Lower lobe of right lung (tissue), 2 donors: ENCODE measurements around the gene FAM53B. TPM values are rescaled to one million over a fixed set of nuclear protein-coding genes. Genes with fewer than 3 reads are reported as not detected.

ENCODE experiments used
- ATAC-seq, 2 donors: fragments of 200-7000 bp; cut with Tn5 transposase; one replicate each; pipeline ENCODE4 v1.9.1; 2020 to 2022; ENCODE audit warnings: mild to moderate bottlenecking in 2 of 2, moderate library complexity in 2 of 2
- DNase-seq: peaks from one replicate; pipeline ENCODE4 v3.0.0-alpha.2; 2020
- H3K27ac ChIP-seq: fragments of 200-600 bp; one replicate; pipeline ENCODE4 v1.8.0; 2022
- H3K27me3 ChIP-seq: fragments of 200-600 bp; one replicate; pipeline ENCODE4 v1.8.0; 2022; ENCODE audit warnings: low read depth
- H3K36me3 ChIP-seq: fragments of 200-600 bp; one replicate; pipeline ENCODE4 v1.8.0; 2022; ENCODE audit warnings: mild to moderate bottlenecking
- H3K4me1 ChIP-seq: fragments of 200-600 bp; one replicate; pipeline ENCODE4 v1.8.0; 2022
- H3K4me3 ChIP-seq: fragments of 200-600 bp; one replicate; pipeline ENCODE4 v1.8.0; 2022; ENCODE audit warnings: mild to moderate bottlenecking
- H3K9me3 ChIP-seq: fragments of 200-600 bp; one replicate; pipeline ENCODE4 v1.8.0; 2022
- CTCF ChIP-seq: fragments of 200-600 bp; IDR thresholded peaks from one replicate; pipeline ENCODE4 v1.8.0; 2022; ENCODE audit warnings: antibody characterized with exemption, mild to moderate bottlenecking
- intact Hi-C: fragments of 100-400 bp; cut with DNase I; formaldehyde crosslinking; loops from one replicate; pipeline ENCODE4 v1.11.0; 2022
- total RNA-seq: library from RNA; stranded (reverse); fragmentation: NEBNext Ultra II Directional; extraction: Animal tissue kit (Norgen Biotek cat#: 25700); gene quantifications from one replicate; pipeline ENCODE4 v1.2.1, GENCODE V29; 2021
- donor health status: DM: no; HTN: yes; CAD: no; lungs with severe emphysema.

The FAM53B gene
- total RNA-seq, 1 donor from 2014 or later = 40.7 TPM

DNA sequence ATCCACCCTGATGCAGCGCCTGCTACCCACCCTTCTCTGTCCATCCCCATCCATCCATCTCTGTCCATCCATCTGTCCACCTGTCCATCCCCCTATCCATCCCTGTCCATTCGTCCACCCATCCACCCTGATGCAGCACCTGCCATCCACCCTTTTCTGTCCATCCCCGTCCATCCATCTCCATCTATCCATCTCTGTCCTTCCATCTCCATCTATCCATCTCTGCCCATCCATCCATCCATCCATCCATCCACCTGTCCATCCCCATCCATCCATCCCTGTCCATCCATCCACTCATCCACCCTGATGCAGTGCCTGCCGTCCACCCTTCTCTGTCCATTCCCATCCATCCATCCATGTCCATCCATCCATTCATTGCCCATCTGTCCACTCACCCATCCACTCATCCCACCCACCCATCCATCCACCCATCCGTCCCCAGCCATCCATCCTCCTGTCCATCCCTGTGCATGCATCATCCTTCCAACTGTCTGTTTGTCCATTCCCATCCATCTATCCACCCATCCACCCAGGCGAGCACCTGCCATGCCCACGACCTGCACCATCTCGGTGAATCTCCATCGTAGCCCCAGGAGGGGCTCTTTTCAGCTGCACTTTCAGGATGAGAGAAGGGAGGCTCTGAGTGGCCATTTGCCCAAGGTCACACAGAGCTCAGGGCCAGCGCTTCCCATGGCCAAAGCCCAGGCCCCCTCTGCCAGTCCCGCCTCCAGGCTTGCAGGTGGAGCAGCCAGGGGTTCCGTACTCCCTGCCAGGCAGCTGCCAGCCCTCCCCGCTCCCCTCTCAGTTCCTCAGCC lies 145.2 kb downstream of the FAM53B start:
- Histone ChIP-seq H3K27me3 (no peaks in the 10 kb centered on the region), H3K27ac (no peak overlapping the region), H3K4me3 (no peak overlapping the region), H3K9me3 (no peaks in the 10 kb centered on the region), H3K4me1 (no peaks in the 10 kb centered on the region), H3K36me3 (no peaks in the 10 kb centered on the region)
- ATAC-seq (no peak), DNase-seq (no peak)
- intact Hi-C loops = no loop called here
- no peak for TF ChIP-seq CTCF

GRCh38 chr10:124598196-124598595 lies 146.0 kb downstream of the FAM53B start:
- no peaks in the 10 kb centered on the region for H3K27me3 ChIP-seq
- DNase-seq (no peak), ATAC-seq (no peak)
- intact Hi-C loops = no loop called here
- no peak overlapping the region for H3K4me3 ChIP-seq
- H3K9me3 ChIP-seq = no peaks in the 10 kb centered on the region
- H3K36me3 ChIP-seq = no peaks in the 10 kb centered on the region
- no peaks in the 10 kb centered on the region for H3K4me1 ChIP-seq
- TF ChIP-seq CTCF = no peak
- no peak overlapping the region for H3K27ac ChIP-seq

DNA sequence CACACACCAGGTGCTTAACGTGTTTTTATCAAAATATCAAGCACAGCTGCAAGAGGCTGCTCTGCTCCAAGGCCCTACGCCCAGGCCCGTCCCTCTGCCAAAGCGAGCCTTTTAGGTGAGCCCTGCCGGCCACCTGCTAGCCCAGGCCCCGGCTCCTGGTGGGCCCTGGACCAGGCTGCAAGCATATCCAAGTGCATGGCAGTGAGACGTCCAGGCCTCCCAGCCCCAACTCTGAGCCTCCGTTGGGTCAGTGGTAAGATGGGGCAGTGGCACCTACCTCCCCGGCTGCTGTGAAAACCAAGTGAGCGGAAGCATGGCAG lies 146.4 kb downstream of the FAM53B start:
- ATAC-seq = no peak
- Histone ChIP-seq H3K4me3 (no peak overlapping the region), H3K9me3 (no peaks in the 10 kb centered on the region), H3K27me3 (no peaks in the 10 kb centered on the region), H3K36me3 (no peaks in the 10 kb centered on the region), H3K27ac (no peak overlapping the region), H3K4me1 (no peaks in the 10 kb centered on the region)
- intact Hi-C loops = no loop called here
- DNase-seq = no peak
- TF ChIP-seq CTCF = no peak

DNA sequence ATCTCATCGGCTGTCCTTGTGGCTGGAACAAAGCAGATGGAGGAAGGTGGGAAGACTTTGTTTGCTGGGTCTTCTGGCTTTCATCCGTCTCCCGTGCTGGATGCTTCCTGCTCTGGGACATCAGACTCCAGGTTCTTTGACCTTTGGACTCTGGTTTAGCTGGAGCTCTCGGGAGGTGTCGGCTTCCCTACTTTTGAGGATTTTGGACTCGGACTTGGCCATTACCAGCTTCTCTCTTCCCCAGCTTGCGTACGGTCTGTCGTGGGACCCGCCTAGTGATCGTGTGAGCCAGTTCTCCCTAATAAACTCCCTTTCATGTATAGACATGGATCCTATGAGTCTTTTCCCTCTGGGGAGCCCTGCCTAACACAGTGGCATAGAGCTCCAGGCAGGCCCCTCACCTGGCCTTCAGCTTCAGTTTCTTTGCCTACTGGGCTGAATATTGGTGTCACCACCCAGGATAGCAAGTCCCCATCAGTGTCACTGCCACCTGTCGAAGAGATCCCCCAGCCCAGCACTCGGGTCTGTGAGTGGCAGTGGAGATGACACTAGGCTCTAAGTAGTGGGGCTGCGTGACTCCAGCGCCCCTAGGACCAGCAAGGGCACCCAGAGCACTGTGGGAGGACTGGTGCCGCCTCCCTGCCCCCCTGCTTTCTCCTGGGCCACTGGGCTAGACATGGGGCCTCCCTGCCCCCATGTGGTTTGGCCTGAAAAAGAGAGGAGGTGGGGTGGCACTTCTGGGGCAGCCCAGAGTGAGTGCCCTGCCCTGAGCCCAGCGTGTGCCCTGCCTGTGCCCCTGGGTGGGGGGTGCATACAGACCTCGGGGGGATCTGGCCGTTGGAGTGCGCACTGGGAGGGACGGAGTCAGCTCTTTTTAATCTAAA lies 147.0 kb downstream of the FAM53B start:
- Histone ChIP-seq H3K9me3 (no peaks in the 10 kb centered on the region), H3K4me3 (no peak overlapping the region), H3K4me1 (no peaks in the 10 kb centered on the region), H3K27ac (no peak overlapping the region), H3K36me3 (no peaks in the 10 kb centered on the region), H3K27me3 (no peaks in the 10 kb centered on the region)
- TF ChIP-seq CTCF = no peak
- intact Hi-C loops = no loop called here
- no peak for ATAC-seq
- no peak for DNase-seq

DNA sequence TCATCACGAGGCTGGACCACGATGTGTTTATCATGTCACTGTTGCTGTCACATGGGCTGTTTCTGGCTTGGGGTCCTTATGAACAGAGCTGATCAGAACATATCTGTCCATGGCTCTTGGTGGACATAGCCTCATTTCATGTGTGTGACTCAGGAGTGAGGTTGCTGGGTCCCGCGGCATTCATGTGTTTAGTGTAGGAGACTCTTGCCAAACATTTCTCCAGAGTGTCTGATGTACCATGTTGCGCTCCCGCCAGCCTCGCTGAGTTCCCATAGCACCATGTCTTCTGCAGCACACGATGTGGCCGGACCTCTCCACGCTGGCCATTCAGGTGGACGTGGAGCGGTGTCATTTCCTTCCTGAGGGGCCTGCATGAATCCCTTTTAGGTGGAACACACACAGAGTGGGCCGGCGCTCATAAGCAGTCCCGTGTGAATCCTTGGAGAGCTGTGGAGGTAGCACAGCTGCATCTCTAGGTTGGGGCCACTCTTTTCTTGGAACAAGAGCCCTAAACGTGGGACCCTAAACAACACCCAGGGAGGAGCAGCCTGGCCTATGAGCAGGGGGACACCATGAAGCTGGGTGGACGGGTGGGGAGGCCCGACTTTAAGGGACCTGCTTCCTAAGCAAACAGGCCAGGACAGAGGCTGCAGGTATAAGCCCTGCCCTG lies 147.9 kb downstream of the FAM53B start:
- Histone ChIP-seq H3K9me3 (no peaks in the 10 kb centered on the region), H3K36me3 (no peaks in the 10 kb centered on the region), H3K4me3 (no peak overlapping the region), H3K27me3 (no peaks in the 10 kb centered on the region), H3K4me1 (no peaks in the 10 kb centered on the region), H3K27ac (no peak overlapping the region)
- no peak for TF ChIP-seq CTCF
- DNase-seq (no peak), ATAC-seq (no peak)
- intact Hi-C loops = no loop called here
